Measurements from ENCODE around the gene ERGIC1.

The ERGIC1 gene

DNA sequence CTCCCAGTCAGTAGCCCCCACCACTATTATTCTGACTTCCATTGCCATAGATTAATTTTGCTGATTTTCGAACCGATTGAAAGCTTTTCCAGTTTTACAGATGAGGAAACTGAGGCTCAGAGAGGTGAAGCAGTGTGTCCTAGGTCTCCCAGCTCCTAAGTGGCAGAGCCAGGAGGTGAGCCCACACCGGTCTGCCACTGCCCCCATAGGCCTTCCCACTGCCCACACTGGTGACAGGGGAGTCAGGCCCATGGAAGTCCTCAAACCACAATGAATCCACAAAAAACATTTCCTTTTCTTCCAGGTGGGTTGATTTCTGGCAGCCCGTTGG lies 70.2 kb downstream of the ERGIC1 start:
- WGBS, 2 experiments (ENCODE audit: insufficient coverage in 2 of 2), result 96 to 100% methylated on average over 2 to 4 of the region's 4 CpGs
- Histone ChIP-seq H3K27ac (ENCODE audit: low read depth, low read length, severe bottlenecking) (peak overlapping the region; percentile 53), H3K36me3 (ENCODE audit: control insufficient read depth, insufficient read depth, low read length) (peaks cover 37% of the 10 kb centered on the region), H3K4me3 (ENCODE audit: extremely low read depth, insufficient read depth, low read length, poor library complexity, severe bottlenecking) (no peak overlapping the region), H3K9me3 (ENCODE audit: control insufficient read depth, low read length) (no peaks in the 10 kb centered on the region), H3K4me1 (ENCODE audit: control insufficient read depth, insufficient read depth, low read length, poor library complexity, severe bottlenecking) (peaks cover 62% of the 10 kb centered on the region)

DNA sequence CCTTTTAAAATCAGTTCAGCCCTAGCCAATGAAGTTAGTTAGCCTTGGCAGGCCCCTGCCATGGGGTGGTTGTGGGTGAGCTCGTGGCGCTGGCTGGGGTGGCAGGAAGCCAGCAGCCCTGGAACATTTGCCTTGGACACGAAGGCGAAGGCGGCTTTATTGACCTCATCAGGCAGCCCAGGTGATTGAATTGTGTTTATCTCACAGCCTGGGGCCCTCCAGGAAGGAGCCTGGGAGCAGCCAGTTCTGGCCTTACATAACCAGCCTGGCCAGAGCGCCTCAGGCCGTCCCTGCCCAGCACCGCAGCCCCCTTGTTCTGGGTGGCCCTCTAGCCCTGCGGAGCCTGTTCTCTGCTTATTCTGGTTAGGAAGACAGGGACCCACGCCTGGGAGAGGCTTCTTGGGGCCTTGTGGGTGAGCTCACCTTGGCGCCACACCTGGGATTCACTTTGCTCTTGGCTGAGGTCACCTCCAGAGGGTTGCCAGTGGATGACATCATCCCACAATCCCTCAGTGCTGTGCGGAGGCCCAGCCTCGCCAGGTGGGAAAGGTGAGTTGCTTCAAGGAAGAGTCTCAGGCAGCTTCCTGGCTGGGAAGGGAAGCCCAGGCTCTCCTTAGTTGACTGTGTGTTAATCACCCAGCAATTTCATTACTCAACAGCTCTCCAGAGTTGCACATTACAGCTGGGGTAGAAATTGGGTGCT lies 70.7 kb downstream of the ERGIC1 start:
- no peak overlapping the region for H3K4me3 ChIP-seq (ENCODE audit: extremely low read depth, insufficient read depth, low read length, poor library complexity, severe bottlenecking)
- H3K4me1 ChIP-seq (ENCODE audit: control insufficient read depth, insufficient read depth, low read length, poor library complexity, severe bottlenecking), result peaks cover 57% of the 10 kb centered on the region
- H3K27ac ChIP-seq (ENCODE audit: low read depth, low read length, severe bottlenecking), result peak overlapping the region; percentile 53
- 94 to 98% methylated on average over 11 to 13 of the region's 13 CpGs for WGBS, 2 experiments (ENCODE audit: insufficient coverage in 2 of 2)
- peaks cover 34% of the 10 kb centered on the region for H3K36me3 ChIP-seq (ENCODE audit: control insufficient read depth, insufficient read depth, low read length)
- no peaks in the 10 kb centered on the region for H3K9me3 ChIP-seq (ENCODE audit: control insufficient read depth, low read length)

DNA sequence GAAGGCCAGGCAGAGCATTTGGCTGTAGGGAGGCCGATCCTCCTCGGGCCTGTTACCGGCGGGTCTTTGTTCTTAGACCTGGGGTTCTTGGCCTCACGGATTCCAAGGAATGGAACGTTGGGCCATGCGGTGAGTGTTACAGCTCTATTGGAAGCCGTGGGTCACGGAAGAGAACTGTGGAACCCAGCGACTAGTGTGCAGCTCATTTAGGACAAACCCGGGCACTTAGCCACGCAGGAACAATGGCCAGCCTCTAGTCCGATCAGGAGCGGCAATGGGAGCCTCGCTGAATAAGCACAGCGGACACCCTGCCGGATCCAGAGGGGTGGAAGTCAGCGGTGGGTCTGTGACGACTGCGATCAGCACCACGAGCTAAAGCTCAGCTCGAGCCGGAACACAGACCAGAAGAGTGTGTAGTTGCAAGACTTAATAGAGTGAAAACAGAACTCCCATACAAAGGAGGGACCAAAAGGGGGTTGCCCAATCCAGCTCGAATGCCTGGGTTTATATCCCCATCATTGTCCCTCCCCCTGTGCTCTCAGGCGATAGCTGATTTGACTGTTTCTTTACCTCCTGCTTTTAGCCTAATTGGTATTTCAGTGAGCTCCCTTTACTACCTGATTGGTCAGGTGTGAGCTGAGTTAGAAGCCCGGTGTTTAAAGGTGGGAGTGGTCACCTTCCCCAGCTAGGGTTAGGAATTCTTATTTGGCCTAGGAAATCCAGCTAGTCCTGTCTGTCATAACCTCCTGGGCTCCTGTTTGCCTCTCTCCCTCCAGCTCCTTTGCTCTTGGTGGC lies 71.5 kb downstream of the ERGIC1 start:
- peaks cover 31% of the 10 kb centered on the region for H3K36me3 ChIP-seq (ENCODE audit: control insufficient read depth, insufficient read depth, low read length)
- H3K9me3 ChIP-seq (ENCODE audit: control insufficient read depth, low read length), result no peaks in the 10 kb centered on the region
- peaks cover 55% of the 10 kb centered on the region for H3K4me1 ChIP-seq (ENCODE audit: control insufficient read depth, insufficient read depth, low read length, poor library complexity, severe bottlenecking)
- peak overlapping the region; percentile 53 for H3K27ac ChIP-seq (ENCODE audit: low read depth, low read length, severe bottlenecking)
- WGBS, 2 experiments (ENCODE audit: insufficient coverage in 2 of 2), result 93% methylated on average over 21 to 24 of the region's 26 CpGs
- no peak overlapping the region for H3K4me3 ChIP-seq (ENCODE audit: extremely low read depth, insufficient read depth, low read length, poor library complexity, severe bottlenecking)

DNA sequence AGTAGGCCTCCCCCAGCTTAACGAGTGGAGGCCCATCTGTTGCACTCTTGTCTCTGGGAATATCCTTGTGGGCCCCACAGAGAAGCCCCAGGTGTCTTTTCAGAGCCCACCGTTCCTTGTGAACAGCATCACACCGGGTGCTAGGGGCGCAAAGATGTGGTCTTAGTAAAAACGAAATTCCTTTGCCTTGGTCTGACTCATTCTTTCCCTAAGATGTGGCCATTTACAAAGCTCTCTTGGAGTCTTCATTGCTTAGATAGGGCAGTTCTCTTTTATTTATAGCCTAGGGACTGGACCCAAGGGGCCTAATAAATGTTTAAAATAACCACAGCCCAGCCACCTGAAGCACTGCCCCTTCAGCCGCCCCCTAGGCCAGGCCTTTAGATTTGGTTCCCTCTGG lies 72.4 kb downstream of the ERGIC1 start:
- Histone ChIP-seq H3K36me3 (ENCODE audit: control insufficient read depth, insufficient read depth, low read length) (peaks cover 36% of the 10 kb centered on the region), H3K27ac (ENCODE audit: low read depth, low read length, severe bottlenecking) (peak overlapping the region; percentile 53), H3K4me1 (ENCODE audit: control insufficient read depth, insufficient read depth, low read length, poor library complexity, severe bottlenecking) (peaks cover 48% of the 10 kb centered on the region), H3K9me3 (ENCODE audit: control insufficient read depth, low read length) (no peaks in the 10 kb centered on the region), H3K4me3 (ENCODE audit: extremely low read depth, insufficient read depth, low read length, poor library complexity, severe bottlenecking) (no peak overlapping the region)
- 80 to 86% methylated on average over 5 to 6 of the region's 6 CpGs for WGBS, 2 experiments (ENCODE audit: insufficient coverage in 2 of 2)

DNA sequence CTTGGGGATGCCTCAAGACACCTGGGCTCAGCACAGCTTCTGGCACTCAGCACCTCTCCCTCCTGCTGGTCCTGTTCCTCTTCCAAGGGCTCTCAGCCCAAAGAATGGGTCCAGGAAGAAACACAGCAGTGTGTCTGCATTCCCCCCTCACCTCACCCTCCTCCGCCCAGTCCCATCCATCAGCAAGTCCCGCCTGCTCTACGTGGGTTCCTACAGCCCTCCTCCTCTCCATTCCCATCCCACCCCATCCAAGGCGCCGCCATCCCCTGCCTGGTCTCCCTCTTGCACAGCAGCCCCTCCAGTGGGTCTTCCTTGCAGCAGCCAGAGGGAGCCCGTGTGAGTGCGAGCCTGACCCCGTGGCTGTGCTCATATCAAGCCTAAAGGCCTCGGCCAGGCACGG lies 72.8 kb downstream of the ERGIC1 start:
- H3K4me1 ChIP-seq (ENCODE audit: control insufficient read depth, insufficient read depth, low read length, poor library complexity, severe bottlenecking), result peaks cover 44% of the 10 kb centered on the region
- no peak overlapping the region for H3K4me3 ChIP-seq (ENCODE audit: extremely low read depth, insufficient read depth, low read length, poor library complexity, severe bottlenecking)
- peaks cover 35% of the 10 kb centered on the region for H3K36me3 ChIP-seq (ENCODE audit: control insufficient read depth, insufficient read depth, low read length)
- H3K27ac ChIP-seq (ENCODE audit: low read depth, low read length, severe bottlenecking), result peak overlapping the region; percentile 24
- 73 to 78% methylated on average over 5 to 7 of the region's 10 CpGs for WGBS, 2 experiments (ENCODE audit: insufficient coverage in 2 of 2)
- H3K9me3 ChIP-seq (ENCODE audit: control insufficient read depth, low read length), result no peaks in the 10 kb centered on the region

DNA sequence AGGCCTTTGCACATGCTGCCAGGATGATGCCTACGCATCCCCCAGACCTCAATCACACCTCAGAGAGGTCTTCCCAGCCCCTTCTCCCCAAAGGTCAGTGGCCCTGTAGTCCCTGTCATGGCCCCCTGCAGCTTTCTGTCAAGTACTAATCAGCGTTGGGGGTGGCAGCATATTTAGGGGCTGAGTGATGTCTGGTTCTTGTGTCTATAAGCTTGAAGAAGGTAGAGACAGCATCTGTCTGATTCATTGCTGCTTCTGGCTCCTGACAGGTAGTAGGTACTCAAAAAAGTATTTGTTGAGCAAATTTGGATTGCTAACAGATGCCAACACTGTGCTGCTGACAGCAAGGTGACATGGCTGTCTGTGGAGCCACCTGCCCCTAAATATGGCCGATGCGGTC lies 73.6 kb downstream of the ERGIC1 start:
- peaks cover 40% of the 10 kb centered on the region for H3K36me3 ChIP-seq (ENCODE audit: control insufficient read depth, insufficient read depth, low read length)
- H3K27ac ChIP-seq (ENCODE audit: low read depth, low read length, severe bottlenecking), result no peak overlapping the region
- peaks cover 36% of the 10 kb centered on the region for H3K4me1 ChIP-seq (ENCODE audit: control insufficient read depth, insufficient read depth, low read length, poor library complexity, severe bottlenecking)
- no peaks in the 10 kb centered on the region for H3K9me3 ChIP-seq (ENCODE audit: control insufficient read depth, low read length)
- 74 to 88% methylated on average over 3 to 4 of the region's 4 CpGs for WGBS, 2 experiments (ENCODE audit: insufficient coverage in 2 of 2)
- no peak overlapping the region for H3K4me3 ChIP-seq (ENCODE audit: extremely low read depth, insufficient read depth, low read length, poor library complexity, severe bottlenecking)

DNA sequence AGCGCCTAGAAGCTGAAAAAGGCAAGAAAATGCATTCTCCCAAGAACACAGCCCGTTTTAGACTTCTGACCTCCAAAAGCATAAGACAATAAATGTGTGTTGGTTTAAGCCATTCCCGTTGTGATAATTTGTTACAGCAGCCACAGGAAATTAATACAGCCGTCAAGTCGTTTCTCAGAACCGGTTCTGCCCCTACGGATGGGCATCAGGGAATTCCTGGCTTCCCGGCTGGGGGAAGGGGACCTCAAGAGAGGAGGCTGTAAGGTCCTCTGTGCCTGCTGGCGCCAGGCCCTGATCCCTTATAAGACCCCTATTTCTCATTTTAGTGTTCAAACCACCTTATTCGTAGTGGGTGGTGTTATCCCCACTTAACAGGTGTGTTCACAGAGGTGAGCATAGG lies 74.6 kb downstream of the ERGIC1 start:
- Histone ChIP-seq H3K27ac (ENCODE audit: low read depth, low read length, severe bottlenecking) (no peak overlapping the region), H3K4me1 (ENCODE audit: control insufficient read depth, insufficient read depth, low read length, poor library complexity, severe bottlenecking) (peaks cover 28% of the 10 kb centered on the region), H3K4me3 (ENCODE audit: extremely low read depth, insufficient read depth, low read length, poor library complexity, severe bottlenecking) (no peak overlapping the region), H3K36me3 (ENCODE audit: control insufficient read depth, insufficient read depth, low read length) (peaks cover 50% of the 10 kb centered on the region), H3K9me3 (ENCODE audit: control insufficient read depth, low read length) (no peaks in the 10 kb centered on the region)
- 89 to 93% methylated on average over 2 to 5 of the region's 10 CpGs for WGBS, 2 experiments (ENCODE audit: insufficient coverage in 2 of 2)

DNA sequence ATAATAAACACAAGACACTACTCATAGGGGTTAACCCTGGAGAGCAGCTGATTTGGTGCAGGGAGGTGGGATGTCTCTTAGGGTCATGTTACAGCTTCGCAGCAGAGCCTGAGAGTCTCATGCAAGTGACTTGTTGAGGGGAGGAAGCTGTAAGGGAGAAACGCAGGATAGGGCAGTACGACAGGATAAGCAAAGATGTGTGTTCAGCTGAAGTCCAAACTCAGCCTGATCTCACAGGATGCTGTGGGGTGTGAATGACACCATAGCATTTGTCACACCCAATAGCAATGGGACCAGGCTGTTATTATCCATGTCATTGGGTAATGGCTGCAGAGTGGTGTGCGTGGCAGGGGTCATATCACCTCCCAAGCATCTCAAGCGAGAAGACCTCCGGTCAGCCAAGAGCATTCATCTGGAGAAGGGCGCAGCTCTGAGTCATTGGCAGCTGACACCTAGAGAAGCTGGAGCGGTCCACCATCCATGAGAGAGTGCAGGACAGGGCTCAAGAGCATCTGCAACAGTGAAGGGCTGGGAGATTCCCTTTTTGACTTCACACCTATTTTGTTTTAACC lies 76.0 kb downstream of the ERGIC1 start:
- peaks cover 52% of the 10 kb centered on the region for H3K36me3 ChIP-seq (ENCODE audit: control insufficient read depth, insufficient read depth, low read length)
- WGBS, 2 experiments (ENCODE audit: insufficient coverage in 2 of 2), result 76 to 80% methylated on average over 7 to 8 of the region's 8 CpGs
- H3K27ac ChIP-seq (ENCODE audit: low read depth, low read length, severe bottlenecking), result no peak overlapping the region
- no peaks in the 10 kb centered on the region for H3K9me3 ChIP-seq (ENCODE audit: control insufficient read depth, low read length)
- H3K4me3 ChIP-seq (ENCODE audit: extremely low read depth, insufficient read depth, low read length, poor library complexity, severe bottlenecking), result no peak overlapping the region
- peaks cover 15% of the 10 kb centered on the region for H3K4me1 ChIP-seq (ENCODE audit: control insufficient read depth, insufficient read depth, low read length, poor library complexity, severe bottlenecking)

DNA sequence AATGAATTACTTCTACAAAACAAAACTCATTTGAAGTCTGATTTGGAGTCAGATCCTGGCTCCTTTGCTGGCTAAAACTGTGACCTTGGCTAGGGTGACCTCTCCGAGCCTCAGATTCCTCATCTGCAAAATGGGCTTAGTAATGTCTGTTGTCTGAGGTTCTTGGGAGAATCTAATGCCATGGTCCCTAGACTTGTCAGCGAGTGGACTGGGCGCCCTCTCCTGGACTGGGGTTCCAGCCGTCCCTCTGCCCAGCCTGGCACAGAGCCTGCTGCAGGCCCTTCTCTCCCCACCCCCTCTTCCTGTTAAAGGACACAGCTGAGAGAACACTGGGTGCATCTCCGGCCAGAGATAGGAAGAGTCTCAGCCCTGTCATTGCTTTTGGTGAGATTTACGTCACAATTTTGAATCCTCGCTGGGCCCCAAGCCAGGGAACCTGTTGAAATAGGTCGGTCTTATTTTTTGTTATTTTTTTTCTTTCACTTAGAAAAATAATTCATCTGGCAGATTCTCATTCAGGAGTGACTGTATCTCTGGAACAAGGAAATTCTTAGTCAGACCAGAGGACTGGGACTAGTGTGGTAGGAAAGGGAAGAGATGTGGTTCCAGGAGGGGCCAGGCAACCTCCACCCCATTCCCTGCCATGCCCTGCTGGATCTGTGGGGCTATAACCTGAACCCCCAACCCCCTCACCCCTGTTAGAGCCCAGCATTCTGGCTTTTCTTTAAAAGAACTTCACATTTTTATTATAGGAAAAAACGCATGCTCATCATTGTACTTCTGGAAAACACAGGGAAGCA lies 77.0 kb downstream of the ERGIC1 start:
- H3K27ac ChIP-seq (ENCODE audit: low read depth, low read length, severe bottlenecking), result no peak overlapping the region
- peaks cover 61% of the 10 kb centered on the region for H3K36me3 ChIP-seq (ENCODE audit: control insufficient read depth, insufficient read depth, low read length)
- no peaks in the 10 kb centered on the region for H3K9me3 ChIP-seq (ENCODE audit: control insufficient read depth, low read length)
- WGBS, 2 experiments (ENCODE audit: insufficient coverage in 2 of 2), result 96 to 97% methylated on average over 7 to 8 of the region's 9 CpGs
- H3K4me3 ChIP-seq (ENCODE audit: extremely low read depth, insufficient read depth, low read length, poor library complexity, severe bottlenecking), result no peak overlapping the region
- H3K4me1 ChIP-seq (ENCODE audit: control insufficient read depth, insufficient read depth, low read length, poor library complexity, severe bottlenecking), result peaks cover 10% of the 10 kb centered on the region

DNA sequence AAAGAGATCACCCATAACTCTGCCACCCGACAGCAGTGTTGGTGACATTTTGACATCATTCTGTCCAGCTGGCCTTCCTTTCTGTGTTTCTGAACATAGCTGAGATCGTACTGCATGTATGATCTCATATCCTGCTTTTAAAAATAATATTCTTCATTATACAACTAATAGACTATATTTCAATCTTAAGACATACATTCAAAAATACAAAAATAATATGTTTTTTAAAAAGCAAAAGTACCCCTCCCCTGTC lies 77.5 kb downstream of the ERGIC1 start:
- Histone ChIP-seq H3K4me1 (ENCODE audit: control insufficient read depth, insufficient read depth, low read length, poor library complexity, severe bottlenecking) (peaks cover 5% of the 10 kb centered on the region), H3K36me3 (ENCODE audit: control insufficient read depth, insufficient read depth, low read length) (peaks cover 66% of the 10 kb centered on the region), H3K27ac (ENCODE audit: low read depth, low read length, severe bottlenecking) (no peak overlapping the region), H3K4me3 (ENCODE audit: extremely low read depth, insufficient read depth, low read length, poor library complexity, severe bottlenecking) (no peak overlapping the region), H3K9me3 (ENCODE audit: control insufficient read depth, low read length) (no peaks in the 10 kb centered on the region)
- WGBS, 2 experiments (ENCODE audit: insufficient coverage in 2 of 2), result 89 to 100% methylated on average over 1 of the region's 2 CpGs
